ENCODE results near the gene CREB5.

The CREB5 gene

DNA sequence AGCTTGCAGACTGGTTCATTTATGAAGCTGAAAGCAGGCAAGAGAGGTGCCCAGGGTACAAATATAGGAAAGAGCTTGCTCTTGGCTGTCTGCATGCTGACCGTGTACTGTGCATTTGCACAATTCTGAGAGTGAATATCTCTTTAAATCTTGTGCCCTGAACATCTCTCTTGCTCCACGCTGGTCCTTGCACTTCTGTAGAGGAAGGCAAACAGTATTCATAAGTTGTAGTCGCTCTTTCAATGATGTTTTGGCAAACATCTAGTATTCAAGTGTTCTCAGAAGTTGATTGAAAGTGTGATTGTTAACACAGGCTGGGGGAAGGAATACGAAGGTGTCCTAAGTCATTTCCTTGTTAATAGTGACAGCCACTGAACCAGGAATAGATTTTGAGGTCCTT lies 332.6 kb downstream of the CREB5 start:
- TF ChIP-seq, protein P1, sequence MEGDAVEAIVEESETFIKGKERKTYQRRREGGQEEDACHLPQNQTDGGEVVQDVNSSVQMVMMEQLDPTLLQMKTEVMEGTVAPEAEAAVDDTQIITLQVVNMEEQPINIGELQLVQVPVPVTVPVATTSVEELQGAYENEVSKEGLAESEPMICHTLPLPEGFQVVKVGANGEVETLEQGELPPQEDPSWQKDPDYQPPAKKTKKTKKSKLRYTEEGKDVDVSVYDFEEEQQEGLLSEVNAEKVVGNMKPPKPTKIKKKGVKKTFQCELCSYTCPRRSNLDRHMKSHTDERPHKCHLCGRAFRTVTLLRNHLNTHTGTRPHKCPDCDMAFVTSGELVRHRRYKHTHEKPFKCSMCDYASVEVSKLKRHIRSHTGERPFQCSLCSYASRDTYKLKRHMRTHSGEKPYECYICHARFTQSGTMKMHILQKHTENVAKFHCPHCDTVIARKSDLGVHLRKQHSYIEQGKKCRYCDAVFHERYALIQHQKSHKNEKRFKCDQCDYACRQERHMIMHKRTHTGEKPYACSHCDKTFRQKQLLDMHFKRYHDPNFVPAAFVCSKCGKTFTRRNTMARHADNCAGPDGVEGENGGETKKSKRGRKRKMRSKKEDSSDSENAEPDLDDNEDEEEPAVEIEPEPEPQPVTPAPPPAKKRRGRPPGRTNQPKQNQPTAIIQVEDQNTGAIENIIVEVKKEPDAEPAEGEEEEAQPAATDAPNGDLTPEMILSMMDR (IDR thresholded peaks at IDR 0.05; ENCODE audit: low read depth, low read length, missing control alignments): no peak
- no peak for DNase-seq (ENCODE audit: low read depth)
- no peak overlapping the region for H3K4me3 ChIP-seq (ENCODE audit: low read depth, low read length)

DNA sequence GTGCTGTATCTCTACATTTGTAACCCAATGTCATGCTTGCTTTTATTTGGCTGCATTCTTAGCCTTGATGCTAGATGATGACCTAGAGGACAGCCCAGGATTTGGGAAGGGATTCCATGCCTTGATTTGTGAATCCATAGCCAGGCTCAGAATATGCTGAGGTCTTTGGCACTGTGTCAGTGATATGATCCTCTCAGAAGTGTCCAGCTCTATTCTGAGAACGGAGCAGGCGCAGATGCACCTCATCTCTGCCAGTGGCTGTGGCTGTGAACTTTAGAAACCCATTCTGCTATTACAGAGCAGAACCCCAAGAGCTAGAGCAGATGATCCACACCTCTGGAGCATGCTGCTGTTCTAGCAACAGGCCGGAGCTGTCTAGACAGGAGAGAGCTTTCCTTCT lies 333.0 kb downstream of the CREB5 start:
- TF ChIP-seq, protein P1 (IDR thresholded peaks at IDR 0.05; ENCODE audit: low read depth, low read length, missing control alignments): no peak
- no peak overlapping the region for H3K4me3 ChIP-seq (ENCODE audit: low read depth, low read length)
- DNase-seq (ENCODE audit: low read depth): no peak

DNA sequence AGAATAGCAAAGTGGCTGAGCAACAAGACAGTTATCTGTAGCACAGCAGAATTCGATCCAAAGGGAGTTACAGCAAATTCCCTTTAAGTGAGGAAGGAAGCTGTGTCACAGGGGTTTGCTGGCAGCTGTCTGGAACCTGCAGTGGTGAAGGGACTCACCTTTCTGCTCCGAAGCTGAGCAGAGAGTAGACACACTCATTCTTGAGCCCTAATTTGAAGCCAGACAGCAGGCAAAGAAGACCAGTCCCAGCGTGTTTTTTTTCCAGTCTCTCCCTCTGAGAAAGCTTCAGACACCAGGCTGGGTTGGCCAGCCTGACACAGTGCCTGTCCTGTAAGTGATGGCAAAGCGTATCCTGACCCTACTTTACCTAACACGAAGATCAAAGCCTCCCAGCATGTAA lies 335.1 kb downstream of the CREB5 start:
- DNase-seq (ENCODE audit: low read depth): no peak
- H3K4me3 ChIP-seq (ENCODE audit: low read depth, low read length): no peak overlapping the region
- TF ChIP-seq, protein P1 (IDR thresholded peaks at IDR 0.05; ENCODE audit: low read depth, low read length, missing control alignments): no peak

DNA sequence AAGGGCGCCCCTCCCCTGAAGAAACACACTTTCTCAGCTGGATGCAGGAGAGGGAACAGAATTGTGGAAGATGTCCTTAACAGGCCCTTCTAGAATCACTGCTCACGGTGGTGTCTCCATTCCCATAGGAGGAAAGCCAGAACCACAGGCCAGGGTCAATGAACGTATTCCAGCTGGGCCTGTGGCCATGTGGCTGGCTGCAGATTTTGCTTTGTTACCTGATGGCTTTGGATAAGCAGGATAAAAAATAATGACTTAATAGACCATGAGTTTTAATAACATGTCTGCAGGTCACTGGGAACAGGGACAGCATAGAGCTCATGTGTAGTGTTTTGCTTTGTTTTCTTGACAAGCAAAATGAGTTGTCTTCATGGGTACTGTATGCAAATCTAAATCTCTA lies 335.5 kb downstream of the CREB5 start:
- no peak for DNase-seq (ENCODE audit: low read depth)
- TF ChIP-seq, protein P1 (IDR thresholded peaks at IDR 0.05; ENCODE audit: low read depth, low read length, missing control alignments): no peak
- no peak overlapping the region for H3K4me3 ChIP-seq (ENCODE audit: low read depth, low read length)

DNA sequence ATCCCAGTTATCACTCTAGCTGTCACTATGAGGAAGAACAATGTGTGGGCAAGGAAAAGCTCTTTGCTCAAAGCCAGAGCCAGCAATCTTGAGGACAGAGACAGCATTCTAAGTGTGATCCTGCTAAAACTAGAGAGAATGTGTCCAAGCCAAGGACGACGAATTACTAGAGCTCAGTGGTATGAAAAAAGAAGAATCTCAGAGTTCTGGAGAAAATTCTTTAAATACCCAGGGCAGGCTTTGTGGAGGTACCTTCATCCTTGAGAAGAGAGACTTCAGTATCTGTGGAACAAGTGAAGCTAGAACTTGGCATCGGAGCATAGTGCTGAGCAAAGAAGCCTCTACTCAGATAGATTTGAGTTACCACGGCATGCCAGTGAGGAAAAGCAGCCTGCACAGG lies 336.0 kb downstream of the CREB5 start:
- no peak overlapping the region for H3K4me3 ChIP-seq (ENCODE audit: low read depth, low read length)
- TF ChIP-seq, protein P1 (IDR thresholded peaks at IDR 0.05; ENCODE audit: low read depth, low read length, missing control alignments): no peak

DNA sequence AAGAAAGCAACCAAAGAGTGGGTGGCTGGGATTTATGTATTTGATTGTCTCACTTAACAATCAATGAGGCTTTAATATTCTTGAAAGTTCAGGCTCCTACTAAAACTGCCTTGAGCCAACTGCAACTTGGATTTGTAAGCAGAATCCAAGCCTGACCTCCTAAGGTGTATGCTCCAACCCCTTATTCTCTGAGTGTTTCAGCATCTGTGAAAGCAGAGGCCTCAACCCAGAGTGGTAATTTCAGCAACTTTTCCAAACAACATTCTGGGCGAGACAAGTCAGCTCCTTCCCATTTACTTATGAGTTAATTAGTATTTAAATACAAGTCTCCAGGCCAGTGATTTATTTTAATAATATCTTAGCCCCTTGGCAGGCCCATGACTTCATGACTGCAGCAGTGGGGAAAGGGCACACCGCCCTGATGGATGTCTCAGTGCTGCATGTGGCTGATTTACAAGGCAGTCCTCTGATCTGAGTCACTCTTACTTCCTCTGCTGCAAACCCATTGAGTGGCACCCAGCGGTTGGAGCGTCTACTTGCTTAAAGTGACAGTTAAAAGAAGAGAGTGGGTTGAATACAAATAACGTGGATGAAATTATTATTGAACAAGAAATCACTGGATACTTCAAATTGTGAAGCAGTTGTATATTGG lies 336.7 kb downstream of the CREB5 start:
- TF ChIP-seq, protein P1 (IDR thresholded peaks at IDR 0.05; ENCODE audit: low read depth, low read length, missing control alignments): no peak
- no peak for DNase-seq (ENCODE audit: low read depth)
- no peak overlapping the region for H3K4me3 ChIP-seq (ENCODE audit: low read depth, low read length)

More for the DNA sequence above, 336.0 kb downstream of the CREB5 start:
- no peak for DNase-seq (ENCODE audit: low read depth)

DNA sequence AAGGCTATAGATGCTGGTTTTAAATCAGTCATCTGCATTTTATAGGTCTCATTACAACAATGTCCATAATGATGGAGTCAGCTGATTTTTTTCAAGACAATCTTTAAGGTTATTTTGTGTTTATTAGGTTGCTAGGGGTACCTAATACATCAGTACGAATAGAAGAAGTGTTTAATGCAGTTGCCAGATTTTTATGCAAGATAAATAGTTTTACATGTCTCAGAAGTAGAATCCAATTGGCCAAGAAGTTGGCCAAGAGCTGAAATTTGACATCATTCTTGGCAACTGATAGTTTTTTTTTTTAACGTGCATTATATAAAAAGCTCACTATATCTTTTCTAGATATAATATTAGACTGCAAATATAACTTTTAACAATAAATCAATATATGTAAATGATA lies 337.3 kb downstream of the CREB5 start:
- DNase-seq (ENCODE audit: low read depth): no peak
- no peak overlapping the region for H3K4me3 ChIP-seq (ENCODE audit: low read depth, low read length)
- TF ChIP-seq, protein P1 (IDR thresholded peaks at IDR 0.05; ENCODE audit: low read depth, low read length, missing control alignments): no peak
